Peyer's patch (tissue), 4 donors: ENCODE measurements around the gene RCOR3.

Experiments
- CTCF ChIP-seq, 6 experiments: fragments of 450-650 bp in 4 of 6; fragments of 200-600 bp in 2 of 6; sonication (generic) in 1 of 6; IDR thresholded peaks; one replicate each; pipeline ENCODE4 v1.5.1; 2017 to 2019; ENCODE audit warnings: antibody characterized with exemption in 6 of 6, mild to moderate bottlenecking in 3 of 6, moderate library complexity in 1 of 6
- POLR2A ChIP-seq, 2 donors: fragments of 450-650 bp; IDR thresholded peaks; one replicate each; pipeline ENCODE4 v1.5.1; 2017; ENCODE audit warnings: antibody characterized with exemption in 2 of 2, mild to moderate bottlenecking in 2 of 2, moderate library complexity in 2 of 2

GRCh38 chr1:211217392-211217791, 41.8 kb upstream of the RCOR3 start:
- TF ChIP-seq POLR2A (IDR thresholded peaks at IDR 0.05) (no peak), CTCF (IDR thresholded peaks at IDR 0.05) (no peak)
